ENCODE data around the gene GDE1.

Gene GDE1

DNA sequence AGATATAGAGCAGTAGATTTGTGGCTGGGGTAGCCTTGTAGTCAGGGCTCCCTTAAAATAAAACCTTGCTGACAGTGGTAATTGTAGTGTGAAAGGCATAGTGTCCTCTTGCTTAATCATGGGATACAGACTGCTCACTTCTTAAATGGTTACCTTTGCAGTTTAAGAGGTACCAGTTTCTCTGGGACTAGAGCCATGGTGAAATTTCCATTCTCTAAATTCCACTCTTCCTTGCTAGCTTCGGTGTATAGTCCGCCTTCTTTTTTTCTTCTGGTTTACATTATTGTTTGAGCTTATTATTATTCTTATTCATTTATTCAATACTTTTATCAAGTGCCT lies 3.5 kb upstream of the GDE1 start:
- Histone ChIP-seq H3K36me3 (peaks cover 21% of the 10 kb centered on the region), H3K9me3 (ENCODE audit: severe bottlenecking) (no peaks in the 10 kb centered on the region), H3K27ac (no peak overlapping the region), H3K4me3 (ENCODE audit: low read depth, low read length) (no peak overlapping the region), H3K27me3 (ENCODE audit: insufficient read depth, low read depth, severe bottlenecking) (no peaks in the 10 kb centered on the region)
- TF ChIP-seq, protein P1, sequence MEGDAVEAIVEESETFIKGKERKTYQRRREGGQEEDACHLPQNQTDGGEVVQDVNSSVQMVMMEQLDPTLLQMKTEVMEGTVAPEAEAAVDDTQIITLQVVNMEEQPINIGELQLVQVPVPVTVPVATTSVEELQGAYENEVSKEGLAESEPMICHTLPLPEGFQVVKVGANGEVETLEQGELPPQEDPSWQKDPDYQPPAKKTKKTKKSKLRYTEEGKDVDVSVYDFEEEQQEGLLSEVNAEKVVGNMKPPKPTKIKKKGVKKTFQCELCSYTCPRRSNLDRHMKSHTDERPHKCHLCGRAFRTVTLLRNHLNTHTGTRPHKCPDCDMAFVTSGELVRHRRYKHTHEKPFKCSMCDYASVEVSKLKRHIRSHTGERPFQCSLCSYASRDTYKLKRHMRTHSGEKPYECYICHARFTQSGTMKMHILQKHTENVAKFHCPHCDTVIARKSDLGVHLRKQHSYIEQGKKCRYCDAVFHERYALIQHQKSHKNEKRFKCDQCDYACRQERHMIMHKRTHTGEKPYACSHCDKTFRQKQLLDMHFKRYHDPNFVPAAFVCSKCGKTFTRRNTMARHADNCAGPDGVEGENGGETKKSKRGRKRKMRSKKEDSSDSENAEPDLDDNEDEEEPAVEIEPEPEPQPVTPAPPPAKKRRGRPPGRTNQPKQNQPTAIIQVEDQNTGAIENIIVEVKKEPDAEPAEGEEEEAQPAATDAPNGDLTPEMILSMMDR (IDR thresholded peaks at IDR 0.05; ENCODE audit: low read depth, low read length): no peak
- no peak for DNase-seq

DNA sequence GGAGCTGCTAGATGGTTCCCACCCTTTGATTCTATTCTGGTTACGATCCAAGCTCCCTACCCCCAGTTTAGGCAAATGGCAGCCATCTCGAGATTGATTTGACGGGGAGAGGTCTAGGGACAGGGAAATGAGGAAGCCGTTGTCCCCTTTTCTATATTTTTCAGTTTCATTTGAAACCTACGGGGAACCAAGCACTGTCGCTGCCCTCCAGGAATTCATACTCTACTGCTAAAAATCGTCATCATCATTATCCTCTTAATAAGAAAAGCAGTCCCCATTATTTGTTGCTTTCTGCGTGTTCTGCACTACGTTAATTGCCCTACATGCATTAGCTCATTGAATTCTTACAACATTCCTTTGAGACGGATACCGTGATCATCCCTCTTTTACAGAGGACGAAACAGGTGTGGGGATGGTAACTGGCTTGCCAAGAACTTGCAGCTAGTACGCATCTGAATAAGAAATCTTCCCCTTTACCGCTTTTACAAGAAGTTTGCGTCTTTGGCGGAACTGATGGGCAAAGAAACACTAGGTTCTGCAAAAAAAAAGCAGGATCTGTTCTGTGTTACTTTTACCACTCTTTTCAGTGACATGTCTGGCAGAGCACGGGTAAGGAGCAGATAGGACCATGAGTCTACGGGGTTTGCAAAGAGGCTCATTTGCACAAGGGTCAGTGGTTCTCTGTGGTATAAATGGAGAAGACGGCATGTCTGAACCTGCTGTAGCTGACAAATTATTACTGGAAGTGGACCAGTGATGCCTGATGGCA lies 2.9 kb upstream of the GDE1 start:
- Histone ChIP-seq H3K27me3 (ENCODE audit: insufficient read depth, low read depth, severe bottlenecking) (no peaks in the 10 kb centered on the region), H3K27ac (peak overlapping the region; percentile 83), H3K36me3 (peaks cover 22% of the 10 kb centered on the region), H3K9me3 (ENCODE audit: severe bottlenecking) (no peaks in the 10 kb centered on the region), H3K4me3 (ENCODE audit: low read depth, low read length) (peak overlapping the region; percentile 73)
- no peak for DNase-seq
- TF ChIP-seq, protein P1 (IDR thresholded peaks at IDR 0.05; ENCODE audit: low read depth, low read length): no peak

DNA sequence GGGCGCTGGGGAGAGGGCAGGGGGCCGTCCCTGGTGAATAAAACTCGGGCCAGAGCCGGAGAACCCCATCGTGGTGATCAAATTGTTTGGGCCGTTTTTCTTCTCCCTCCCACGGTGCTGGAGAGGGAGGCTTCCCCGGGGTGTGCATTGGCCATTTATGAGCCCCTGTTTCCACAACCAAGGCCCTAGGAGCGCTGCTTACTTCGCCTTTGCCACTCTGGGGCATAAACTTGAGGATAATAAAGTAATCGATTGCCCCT lies 2.4 kb upstream of the GDE1 start:
- Histone ChIP-seq H3K9me3 (ENCODE audit: severe bottlenecking) (no peaks in the 10 kb centered on the region), H3K27ac (peak overlapping the region; percentile 83), H3K36me3 (peaks cover 26% of the 10 kb centered on the region), H3K27me3 (ENCODE audit: insufficient read depth, low read depth, severe bottlenecking) (no peaks in the 10 kb centered on the region), H3K4me3 (ENCODE audit: low read depth, low read length) (peak overlapping the region; percentile 73)
- no peak for DNase-seq
- TF ChIP-seq, protein P1 (IDR thresholded peaks at IDR 0.05; ENCODE audit: low read depth, low read length): no peak

DNA sequence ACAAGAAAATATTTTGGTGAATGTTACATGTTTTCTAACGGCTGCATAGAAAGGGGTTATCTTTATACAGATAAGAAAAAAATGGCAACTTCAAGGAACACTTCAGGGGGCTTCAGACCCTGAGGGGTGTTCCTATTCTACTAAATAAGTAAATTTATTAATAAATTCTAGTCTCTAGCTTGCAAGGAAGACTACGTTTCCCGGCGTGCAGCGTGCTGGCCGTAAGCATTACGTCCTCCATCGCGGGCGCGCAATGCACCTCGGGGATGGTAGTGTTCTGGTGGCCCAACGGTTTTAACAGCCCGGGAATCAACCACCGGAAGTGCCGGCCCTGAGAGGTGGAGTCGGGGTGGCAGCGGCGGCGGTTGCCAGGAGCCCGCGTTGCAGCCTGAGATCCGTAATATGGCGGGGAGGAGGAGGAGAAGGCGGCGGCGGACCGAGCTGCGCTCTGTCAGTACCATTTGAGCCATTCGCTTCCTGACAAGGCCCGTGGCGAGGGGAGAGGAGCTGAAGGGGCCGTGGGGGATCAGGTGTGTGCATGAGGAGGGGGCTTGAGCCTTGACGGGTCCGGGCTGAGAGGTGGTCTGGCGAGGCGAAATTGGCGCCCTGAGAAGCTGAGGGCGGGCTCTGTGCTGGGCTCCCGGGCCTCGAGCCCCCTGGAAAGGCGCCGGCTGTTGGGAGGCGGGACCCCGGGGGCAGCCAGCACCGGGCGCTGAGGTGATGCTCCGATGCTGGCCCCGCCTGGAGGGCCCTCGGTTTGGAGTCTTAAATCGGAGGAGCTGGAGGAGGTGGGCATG lies 1.9 kb upstream of the GDE1 start, which contains the start of gene CCP110:
Gene CCP110 (plus strand): TSS at position 384 of the 797 bp plus-strand sequence. CDS start 3,940 bp downstream, outside the sequence.
- TF ChIP-seq, protein P1 (IDR thresholded peaks at IDR 0.05; ENCODE audit: low read depth, low read length): no peak
- Histone ChIP-seq H3K27ac (peak within 1 kb of the TSS; percentile 83), H3K4me3 (ENCODE audit: low read depth, low read length) (peak within 1 kb of the TSS; percentile 73), H3K9me3 (ENCODE audit: severe bottlenecking) (no peaks in the 10 kb centered on the region), H3K36me3 (peaks cover 22% of the 10 kb centered on the region), H3K27me3 (ENCODE audit: insufficient read depth, low read depth, severe bottlenecking) (no peaks in the 10 kb centered on the region)
- DNase-seq: peak; percentile 96

DNA sequence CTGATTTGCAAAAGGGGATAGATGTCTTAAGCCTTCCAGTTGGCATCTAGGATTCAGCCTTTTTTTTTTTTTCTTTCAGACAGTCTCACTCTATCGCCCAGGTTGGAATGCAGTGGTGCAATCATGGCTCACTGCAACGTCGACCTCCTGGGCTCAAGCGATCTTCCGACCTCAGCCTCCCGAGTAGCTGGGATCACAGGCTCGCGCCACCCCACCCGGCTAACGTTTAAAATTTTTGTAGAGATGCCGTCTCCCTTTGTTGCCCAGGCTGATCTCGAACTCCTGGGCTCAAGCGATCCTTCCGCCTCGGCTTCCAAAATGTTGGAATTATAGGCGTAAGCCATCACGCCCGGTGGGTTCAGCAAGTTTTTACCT lies 1.3 kb upstream of the GDE1 start:
- no peak for DNase-seq
- TF ChIP-seq, protein P1 (IDR thresholded peaks at IDR 0.05; ENCODE audit: low read depth, low read length): no peak
- H3K4me3 ChIP-seq (ENCODE audit: low read depth, low read length): no peak overlapping the region
- H3K9me3 ChIP-seq (ENCODE audit: severe bottlenecking): no peaks in the 10 kb centered on the region
- peak overlapping the region; percentile 14 for H3K27ac ChIP-seq
- H3K27me3 ChIP-seq (ENCODE audit: insufficient read depth, low read depth, severe bottlenecking): no peaks in the 10 kb centered on the region
- peaks cover 16% of the 10 kb centered on the region for H3K36me3 ChIP-seq
